ENCODE results near the gene SMAD6.
"Not testable (repeated sequence)": the region's sequence is repeated elsewhere in the genome, so short reads cannot be mapped to it uniquely, and the experiment has no call there.

SMAD6 gene

DNA sequence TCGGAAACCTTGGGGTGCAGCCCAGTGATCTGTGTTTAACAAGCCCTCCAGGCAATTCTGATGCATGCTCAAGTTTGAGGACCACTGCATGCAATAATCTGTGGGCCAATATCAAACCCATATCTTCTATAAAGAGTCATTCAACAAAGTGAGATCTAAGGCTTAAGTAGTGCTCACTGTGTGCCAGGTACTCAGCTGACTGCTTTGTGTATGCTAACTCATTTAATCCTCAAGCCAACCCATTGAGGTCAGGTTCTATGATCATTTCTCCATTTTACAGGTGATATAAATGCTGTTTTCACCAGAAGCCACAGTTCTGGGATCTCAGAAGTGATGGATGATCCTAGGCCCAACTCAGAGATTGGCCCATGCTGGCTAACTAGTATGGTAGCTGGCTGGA lies 101.7 kb downstream of the SMAD6 start:
- FAIRE-seq, result no peak
- no peak for DNase-seq (ENCODE audit: extremely low spot score, insufficient read length, low read depth)

DNA sequence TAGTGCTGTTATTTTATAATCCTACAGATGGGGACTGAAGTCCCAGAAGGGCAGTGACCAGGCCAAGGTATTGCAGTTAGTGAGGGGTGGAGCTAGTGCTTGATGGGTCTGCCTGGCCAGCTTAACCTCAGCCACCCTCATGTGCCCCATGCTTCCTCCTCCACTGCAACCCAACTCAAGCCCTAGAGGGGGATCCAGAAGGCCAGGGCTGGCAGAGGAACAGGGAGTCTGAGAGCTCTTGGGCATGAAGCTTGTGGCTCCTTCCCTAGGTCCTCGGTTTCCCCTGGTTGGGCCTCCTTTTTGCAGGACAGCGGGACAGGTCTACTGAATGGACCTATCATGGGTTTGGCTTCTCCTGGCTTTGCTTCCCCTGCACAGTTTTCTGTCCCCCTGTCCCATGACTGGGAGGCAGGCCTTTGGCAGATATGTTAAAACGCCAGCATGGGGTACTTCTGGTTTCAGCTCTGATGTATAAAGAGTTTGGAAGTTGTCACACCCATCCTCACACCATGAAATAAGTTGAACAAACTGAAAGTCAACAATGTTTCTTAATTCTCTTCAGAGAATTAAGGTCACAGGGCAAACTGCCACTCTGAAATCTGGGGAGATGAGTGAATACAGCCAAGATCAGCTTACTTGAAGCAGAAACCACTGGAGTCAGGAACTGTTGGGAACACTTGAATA lies 103.3 kb downstream of the SMAD6 start:
- DNase-seq (ENCODE audit: extremely low spot score, insufficient read length, low read depth) (no peak), FAIRE-seq (no peak)

DNA sequence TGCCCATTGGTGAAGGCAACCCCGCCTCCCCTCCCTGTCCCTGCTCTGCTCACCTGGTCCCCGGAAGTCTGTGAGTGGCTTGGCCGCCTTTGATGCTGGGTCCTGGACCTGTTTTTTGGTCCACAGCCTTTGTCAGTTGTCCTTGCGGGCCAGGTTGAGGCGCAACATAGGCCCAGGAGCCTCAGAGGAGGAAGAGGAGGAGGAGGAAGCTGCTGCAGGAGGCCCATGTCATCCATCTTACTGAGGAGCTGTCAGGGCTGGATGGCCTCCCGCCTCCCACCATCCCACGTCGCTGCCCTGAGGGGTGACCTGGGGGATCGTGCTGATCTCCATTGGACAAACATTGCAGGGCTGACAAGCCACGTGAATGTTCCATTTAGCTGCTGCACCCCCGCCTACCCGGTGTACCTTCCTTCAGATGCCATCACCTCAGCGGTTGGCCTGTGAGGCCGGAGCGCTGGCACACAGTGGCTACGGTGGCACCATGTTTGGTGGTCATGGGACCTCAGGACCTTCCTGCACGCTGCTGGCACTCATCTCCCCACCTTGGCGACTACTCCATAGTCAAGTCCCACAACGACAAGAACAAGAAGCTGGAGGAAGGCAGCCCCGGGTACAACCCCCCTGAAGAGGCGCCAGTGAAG lies 106.3 kb downstream of the SMAD6 start:
- DNase-seq (ENCODE audit: extremely low spot score, insufficient read length, low read depth), result no peak
- FAIRE-seq, result no peak

DNA sequence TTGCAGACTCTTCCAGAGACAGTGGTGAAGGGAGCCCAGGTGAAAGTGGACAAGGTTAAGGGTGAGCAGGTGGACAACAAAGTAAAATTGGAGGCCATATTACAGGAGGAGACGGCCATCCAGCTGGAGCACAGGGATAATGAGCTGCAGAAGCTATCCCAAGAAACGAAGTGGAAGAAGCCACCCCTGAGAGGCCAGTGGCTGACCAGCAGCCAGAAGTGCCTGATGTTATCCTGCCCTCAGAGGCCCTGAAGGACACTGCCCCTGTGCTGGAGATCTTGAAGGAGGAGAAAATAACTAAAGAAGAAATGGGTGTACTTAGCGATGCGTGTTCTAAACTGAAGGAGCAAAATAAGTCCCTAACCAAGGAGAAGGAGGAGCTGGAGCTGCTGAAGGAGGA lies 107.6 kb downstream of the SMAD6 start:
- FAIRE-seq, result no peak
- no peak for DNase-seq (ENCODE audit: extremely low spot score, insufficient read length, low read depth)

DNA sequence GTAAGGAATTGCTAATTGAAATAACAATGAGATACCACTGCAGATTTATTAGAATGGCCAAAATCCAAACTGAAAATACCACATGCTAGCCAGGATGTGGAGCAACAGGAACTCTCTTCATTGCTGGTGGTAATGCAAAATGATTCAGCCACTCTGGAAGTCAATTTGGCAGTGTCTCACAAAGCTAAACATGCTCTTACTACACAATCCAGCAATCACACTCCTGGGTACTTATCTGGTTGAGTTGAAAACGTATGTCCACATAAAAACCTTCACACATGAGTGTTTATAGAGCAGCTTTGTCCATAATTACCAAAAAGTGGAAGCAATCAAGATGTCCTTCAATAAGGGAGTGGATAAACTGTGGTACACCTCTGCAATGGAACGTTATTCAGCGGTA lies 113.3 kb downstream of the SMAD6 start:
- no peak for DNase-seq (ENCODE audit: extremely low spot score, insufficient read length, low read depth)
- FAIRE-seq, result no peak

DNA sequence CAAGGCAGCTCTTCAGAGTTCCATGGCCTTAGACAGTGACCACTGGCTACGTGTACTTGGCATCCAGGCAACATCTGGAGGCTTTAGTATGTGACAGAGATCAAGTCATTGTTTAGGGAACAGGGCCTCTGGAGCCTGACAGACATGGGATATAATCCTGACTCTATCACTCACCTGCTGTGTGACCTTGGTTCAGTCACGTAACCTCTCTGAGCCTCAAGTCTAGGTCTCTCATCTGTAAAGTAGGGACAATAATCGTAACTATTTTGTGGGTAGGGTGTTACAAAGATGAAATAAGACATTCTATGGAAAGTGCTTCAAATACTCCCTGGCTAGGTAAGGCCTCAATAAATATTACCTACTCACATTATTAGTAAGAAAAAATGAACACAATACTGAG lies 114.2 kb downstream of the SMAD6 start:
- DNase-seq (ENCODE audit: extremely low spot score, insufficient read length, low read depth) (no peak), FAIRE-seq (no peak)

DNA sequence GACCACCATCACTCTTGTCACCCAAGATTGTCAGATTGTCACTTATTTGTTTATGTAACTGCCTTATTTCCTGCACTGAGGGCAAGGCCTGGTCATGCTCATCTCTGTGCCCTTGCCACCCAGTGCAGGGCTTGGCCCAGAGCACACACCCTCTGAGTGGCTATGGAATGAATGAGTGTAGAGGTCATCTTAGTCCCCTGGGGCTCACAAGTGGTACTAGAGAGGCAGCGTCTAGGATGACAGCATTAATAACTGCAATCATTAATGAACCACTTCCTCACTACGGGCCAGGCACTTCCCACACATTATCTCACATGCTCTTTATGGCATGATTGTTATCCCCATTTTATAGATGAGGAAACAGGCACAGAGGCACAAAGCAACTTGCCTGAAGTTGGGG lies 117.0 kb downstream of the SMAD6 start:
- DNase-seq (ENCODE audit: extremely low spot score, insufficient read length, low read depth) (peak; percentile 40), FAIRE-seq (peak; percentile 88)

DNA sequence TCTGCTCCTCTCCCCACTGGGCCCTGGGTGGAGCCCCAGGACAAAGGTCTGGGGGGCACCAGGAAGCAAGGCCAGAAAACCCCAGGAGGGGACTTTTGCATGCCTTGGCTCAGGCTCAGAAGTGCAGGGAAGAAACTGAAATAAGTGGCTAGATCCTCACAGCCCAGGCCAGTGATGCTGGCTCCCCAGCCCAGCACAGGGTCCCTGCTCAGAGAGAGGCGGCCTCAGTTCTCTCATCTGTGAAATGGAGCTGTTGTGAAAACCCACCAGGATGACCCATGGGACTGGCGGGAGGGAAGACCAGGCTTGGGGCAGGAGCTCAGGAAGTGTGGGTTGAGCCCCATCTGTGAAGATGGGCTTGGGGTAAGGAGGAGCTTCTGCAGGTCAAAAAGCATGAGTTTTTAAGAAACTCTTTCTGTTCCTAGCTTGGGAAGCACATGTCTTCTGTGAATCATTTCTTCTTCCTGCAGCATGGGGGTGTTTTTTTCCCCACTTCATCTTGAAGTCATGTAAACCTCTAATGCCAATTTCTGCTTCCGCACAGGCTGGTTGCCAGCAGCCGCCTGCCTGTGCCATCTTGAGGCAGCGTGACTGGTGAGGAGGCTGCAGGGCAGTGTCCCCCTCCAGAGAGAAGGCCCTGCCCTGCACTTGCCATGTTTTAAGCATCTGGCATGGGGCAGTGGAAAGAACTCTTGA lies 118.6 kb downstream of the SMAD6 start:
- DNase-seq (ENCODE audit: extremely low spot score, insufficient read length, low read depth) (no peak), FAIRE-seq (no peak)

DNA sequence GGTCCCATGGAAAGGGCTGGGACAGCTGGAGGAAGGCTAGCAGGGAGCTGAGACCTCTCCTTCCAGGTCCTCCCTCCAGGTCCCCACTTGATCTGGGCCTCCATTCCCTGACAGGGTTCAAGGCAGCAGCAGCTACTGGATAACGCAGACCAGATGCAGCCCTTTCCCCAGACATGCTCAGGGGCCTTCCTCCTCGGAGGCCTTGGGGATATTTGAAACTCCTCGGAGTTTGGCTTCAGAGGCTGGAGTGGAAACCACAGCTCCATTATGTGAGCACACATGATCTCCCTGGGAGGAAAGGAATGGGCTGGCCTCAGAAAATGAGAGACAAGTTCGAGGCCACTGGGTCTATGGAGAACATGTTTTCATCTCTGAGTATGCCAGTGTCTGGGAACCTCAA lies 119.3 kb downstream of the SMAD6 start:
- DNase-seq (ENCODE audit: extremely low spot score, insufficient read length, low read depth), result no peak
- no peak for FAIRE-seq

DNA sequence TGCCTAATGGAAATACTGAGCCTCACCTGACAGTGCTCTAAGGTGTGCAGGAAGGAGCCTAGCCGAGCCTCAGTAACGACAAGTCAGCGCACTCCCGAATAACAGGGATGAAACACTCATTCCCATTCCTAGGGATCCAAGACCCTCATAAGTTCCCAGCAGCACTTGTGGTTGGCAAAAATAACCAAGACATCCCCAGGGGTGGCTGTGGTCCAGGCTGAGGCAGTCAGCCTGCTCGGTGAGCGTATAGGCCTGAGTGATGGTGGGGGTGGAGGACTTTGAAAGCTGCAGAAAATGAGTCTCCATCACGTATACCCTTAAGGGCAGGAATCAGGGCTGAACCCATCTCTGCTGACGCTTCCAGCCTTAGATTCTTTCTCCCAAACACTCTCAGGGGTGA lies 120.1 kb downstream of the SMAD6 start:
- DNase-seq (ENCODE audit: extremely low spot score, insufficient read length, low read depth) (no peak), FAIRE-seq (no peak)

DNA sequence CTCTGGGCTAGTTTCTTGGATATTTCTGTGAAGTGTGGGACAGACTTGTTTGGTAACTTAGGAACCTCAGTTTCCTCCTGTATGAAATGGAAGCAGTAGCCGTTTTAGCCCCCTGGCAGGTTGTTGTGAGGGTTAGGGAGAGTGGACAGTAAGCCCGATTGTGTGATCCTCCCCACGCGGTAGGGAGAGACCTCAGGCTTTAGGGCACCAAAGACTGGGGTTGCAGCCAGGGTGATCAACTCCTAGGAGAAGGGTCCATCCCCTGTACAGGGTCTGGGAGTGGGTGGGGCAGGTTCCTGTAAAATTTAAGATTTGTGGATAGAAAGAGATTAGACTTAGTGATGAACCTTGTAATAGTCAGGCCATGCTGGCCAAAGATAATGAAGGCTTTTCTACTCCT lies 120.5 kb downstream of the SMAD6 start:
- FAIRE-seq (no peak), DNase-seq (ENCODE audit: extremely low spot score, insufficient read length, low read depth) (no peak)

DNA sequence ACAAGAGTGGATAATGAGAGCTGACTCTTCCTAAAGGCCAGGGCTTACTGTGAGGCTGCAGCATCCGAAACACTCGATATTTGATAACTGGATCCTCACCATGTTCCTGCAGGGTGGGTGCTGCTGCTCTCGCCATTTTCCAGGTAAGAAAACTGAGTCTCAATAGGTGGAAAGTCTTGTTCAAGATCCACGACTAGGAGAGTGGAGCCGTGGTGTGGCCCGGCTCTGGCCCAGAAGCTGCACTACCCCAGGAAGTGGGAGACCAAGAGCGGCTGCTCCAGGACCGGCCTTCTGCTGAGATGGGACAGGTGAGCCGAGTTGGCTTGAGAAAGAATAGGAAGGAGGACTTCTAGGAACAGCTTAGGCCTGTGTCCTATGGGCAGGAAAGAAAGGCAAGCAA lies 121.6 kb downstream of the SMAD6 start:
- DNase-seq (ENCODE audit: extremely low spot score, insufficient read length, low read depth), result no peak
- no peak for FAIRE-seq

DNA sequence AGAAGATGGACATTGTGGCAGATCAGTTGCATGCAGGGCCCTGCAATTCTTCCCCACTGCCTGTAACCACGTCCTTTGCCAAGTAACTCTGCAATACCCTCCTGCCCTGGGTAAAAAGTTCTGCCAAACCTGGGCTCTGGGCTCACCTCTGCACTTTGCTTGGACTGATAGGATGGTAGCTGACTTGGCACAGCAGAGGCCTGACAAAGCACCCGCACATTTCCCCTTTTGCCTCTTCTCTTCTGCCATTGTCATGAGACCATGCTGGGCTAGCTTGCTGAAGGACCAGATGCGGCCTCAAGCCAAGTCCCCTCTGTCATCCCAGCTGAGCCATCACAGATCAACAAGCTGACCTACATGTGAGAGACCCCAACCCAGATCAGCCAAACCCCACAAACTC lies 122.4 kb downstream of the SMAD6 start:
- no peak for FAIRE-seq
- no peak for DNase-seq (ENCODE audit: extremely low spot score, insufficient read length, low read depth)

DNA sequence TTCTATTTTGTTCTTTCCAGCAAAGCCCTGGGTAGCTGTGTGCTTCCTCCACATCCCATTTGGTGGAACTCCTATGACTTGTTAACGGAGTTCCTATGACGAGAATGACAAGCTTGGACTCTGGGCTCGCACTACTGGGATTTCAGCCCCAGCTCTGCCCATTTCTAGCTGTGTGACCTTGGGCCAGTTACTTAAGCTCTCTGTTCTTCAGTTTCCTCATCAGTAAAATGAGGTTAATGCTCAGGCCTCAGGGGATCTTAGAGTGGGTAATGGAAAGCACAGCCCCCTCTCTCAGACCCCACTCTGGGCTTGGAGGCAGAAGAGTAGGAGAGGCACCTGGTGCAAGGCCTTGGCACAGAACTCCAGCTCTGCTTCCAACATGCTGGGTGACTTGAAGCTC lies 123.1 kb downstream of the SMAD6 start:
- DNase-seq (ENCODE audit: extremely low spot score, insufficient read length, low read depth), result no peak
- FAIRE-seq, result no peak

DNA sequence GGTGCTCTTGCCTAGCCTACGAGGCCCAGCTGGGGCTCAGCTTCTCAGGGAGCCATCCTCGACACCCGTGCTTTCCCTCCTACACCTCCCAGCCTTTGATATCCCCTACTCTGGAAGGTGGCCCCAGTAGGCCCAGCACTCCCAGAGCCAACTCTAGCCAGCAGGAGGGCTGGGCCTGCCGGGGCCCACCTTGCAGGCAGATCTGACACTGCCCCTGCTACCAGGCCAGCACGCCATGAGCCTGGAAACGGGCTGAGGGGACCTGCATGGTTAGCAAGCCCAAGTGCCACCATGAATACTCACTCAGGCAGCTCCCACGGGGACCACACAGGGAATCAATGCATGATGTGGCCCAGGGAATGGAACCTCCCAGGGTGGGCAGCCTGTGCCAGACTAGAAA lies 123.7 kb downstream of the SMAD6 start:
- FAIRE-seq, result no peak
- no peak for DNase-seq (ENCODE audit: extremely low spot score, insufficient read length, low read depth)

DNA sequence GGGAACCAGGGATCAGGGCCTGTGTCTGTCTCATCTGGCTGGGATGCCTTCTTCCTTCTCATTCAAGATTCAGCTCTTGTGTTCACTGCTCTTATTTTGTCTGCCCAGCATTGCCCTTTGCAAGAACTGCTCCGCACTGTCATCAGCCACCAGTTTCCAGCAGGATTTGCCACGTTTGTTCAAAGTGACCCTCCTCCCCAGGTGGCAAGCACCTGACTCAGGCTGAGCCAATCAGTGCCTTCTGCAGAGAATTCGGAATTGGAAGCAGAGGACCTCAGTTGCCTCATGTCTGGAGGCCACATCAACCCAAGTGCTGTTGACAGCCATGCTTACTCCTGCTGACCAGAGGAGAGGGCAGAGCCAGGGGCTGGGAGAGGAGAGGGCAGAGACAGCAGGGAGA lies 124.5 kb downstream of the SMAD6 start:
- DNase-seq (ENCODE audit: extremely low spot score, insufficient read length, low read depth) (no peak), FAIRE-seq (no peak)

DNA sequence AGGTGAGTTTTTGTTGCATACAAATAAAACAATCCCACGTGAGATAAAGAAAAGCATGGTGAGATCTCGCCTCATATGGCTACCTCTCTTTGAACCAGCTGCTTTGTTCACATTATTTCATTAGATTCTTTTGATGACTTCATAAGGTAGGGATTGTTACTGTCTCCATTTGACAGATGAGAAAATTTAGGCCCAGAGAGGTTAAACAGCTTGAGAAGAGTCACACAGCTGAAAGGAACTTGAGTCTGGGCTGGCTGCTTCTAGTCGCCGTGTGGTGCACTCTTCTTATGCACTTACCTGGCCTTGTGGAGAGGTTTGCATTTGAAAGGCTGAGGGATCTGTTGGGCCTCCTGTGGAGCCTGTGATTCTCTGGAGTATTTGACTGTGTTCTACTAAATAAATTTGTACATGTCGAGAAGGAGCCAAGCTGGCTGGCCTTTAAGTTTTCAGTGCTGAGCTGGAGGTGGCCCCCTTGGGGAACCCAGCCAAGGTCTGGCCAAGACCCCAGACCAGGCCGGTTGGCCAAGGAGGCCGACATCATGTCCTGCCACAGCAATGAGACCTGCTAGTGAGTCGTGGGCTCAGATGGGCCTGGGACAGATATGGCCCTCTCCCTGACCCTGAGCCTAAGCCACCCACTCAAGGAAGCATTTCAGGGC lies 125.1 kb downstream of the SMAD6 start:
- no peak for FAIRE-seq
- no peak for DNase-seq (ENCODE audit: extremely low spot score, insufficient read length, low read depth)

DNA sequence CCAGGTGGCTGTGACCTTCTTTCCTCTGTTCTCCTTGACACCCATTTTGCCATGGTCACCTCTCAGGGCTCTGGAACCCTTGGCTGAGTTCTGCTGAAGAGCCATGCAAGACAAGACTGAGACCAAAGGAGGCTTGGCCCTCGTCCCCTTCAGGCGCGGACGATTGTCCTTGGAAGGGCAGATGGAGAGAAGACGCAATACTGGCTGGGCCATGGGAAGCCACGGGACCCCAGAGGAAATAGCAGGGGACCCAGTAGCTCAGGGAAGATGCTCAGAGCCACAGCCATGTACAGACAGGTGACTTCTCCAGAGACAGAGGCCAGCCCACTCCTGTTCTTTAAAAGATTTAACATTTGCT lies 125.6 kb downstream of the SMAD6 start:
- no peak for DNase-seq (ENCODE audit: extremely low spot score, insufficient read length, low read depth)
- FAIRE-seq, result no peak

DNA sequence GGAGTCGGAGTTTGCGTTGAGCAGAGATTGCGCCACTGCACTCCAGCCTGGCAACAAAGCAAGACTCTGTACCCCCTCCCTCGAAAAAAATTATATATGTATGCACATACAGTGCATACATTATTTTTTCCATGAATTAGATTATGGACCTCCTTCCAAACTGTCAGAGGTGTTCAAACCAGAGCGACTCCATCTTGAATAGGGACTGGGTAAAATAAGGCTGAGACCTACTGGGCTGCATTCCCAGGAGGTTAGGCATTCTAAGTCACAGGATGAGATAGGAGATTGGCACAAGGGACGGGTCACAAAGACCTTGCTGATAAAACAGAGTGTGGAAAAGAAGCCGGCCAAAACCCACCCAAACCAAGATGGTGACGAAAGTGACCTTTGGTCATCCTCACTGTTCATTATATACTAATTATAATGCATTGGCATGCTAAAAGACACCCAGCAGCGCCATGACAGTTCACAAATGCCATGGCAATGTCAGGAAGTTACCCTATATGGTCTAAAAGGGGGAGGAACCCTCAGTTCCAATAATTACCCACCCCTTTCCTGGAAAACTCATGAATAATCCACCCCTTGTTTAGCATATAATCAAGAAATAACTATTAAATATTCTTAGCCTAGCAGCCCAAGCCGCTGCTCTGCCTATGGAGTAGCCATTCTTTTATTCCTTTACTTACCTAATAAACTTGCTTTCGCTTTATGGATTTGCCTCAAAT lies 126.9 kb downstream of the SMAD6 start:
- FAIRE-seq; DNase-seq (ENCODE audit: extremely low spot score, insufficient read length, low read depth): not testable (repeated sequence)

DNA sequence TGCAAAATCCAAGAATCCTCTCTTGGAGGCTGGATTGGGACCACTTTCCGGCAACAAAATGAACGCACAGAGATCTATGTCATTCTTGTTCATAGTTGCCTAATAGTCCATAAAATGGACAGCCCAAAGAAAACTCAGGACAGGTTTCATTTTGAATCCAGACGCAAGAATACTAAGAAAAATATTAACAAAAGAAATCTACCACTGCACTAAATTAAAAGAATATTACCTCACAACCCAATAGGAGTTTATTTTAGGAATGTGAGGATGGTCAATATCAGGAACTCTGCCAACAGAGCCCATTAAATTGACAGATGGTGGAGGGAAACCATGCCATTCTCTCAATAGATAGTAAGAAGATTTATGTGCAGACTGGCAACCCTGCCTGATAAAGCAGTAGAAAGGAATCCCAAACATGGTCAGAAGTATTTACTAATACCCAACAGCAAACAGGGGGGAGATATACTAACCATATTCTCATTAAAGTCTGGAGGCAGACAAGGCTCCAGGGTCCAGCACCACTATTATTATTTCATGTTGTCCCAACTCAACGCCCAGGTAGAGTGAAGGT lies 127.6 kb downstream of the SMAD6 start:
- DNase-seq (ENCODE audit: extremely low spot score, insufficient read length, low read depth), result no peak
- no peak for FAIRE-seq
